ENCODE measurements around the gene COL4A2.
"Not testable (repeated sequence)": the region's sequence is repeated elsewhere in the genome, so short reads cannot be mapped to it uniquely, and the experiment has no call there.

Gene COL4A2

DNA sequence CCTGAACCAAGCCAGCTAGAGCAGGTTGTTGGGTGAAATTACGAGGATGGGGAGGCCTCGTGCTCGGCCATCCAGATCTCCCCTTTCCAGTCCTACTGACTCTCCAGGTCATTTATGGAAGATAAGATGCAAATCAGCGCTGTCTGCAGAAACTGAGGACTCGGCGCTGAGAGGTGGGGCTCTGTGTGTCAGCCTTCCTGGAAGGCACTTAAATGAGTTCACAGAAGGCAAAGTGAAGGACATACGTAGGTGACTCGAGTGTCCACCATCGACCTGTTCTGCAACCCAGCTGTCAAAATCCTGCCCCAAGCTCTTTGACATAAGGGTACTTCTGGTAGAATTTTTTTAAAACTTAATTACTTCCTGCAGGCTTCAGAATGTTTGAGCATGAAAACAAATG is 168.0 kb downstream of the COL4A2 start:
- DNase-seq (ENCODE audit: low read depth in 2 of 2) = no peak

DNA sequence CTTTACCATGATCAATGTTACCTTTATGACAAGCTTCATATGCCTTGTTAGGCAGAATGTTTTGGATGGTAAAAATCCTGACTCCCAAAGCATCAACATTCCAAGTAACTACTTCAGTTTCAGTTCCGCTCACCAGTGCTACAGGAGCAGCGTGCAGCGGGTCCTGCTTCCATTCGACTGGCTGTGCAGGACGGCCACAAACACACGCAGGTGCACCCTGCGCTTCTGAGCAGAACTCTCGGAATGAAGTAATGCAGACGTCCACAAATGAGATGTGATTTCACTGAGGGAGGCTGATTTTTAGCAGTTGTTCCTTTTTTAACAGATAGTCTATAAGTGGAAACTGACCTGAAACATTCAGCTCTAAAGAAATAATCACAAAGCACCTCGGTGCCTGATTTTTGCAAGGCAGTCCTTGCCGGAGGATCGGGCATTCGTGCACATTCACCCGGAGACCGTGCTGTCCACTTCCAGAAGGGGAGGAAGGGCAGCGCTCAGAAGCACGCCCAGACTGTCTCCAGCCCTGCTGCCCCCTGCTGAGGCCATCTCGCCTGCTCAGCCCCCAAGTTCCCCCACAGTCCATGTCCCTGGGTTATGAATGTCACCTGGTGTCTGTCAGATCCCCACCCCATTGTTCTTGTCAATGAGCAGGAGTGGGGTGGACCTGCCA is 168.6 kb downstream of the COL4A2 start:
- DNase-seq (ENCODE audit: low read depth in 2 of 2) = no peak

DNA sequence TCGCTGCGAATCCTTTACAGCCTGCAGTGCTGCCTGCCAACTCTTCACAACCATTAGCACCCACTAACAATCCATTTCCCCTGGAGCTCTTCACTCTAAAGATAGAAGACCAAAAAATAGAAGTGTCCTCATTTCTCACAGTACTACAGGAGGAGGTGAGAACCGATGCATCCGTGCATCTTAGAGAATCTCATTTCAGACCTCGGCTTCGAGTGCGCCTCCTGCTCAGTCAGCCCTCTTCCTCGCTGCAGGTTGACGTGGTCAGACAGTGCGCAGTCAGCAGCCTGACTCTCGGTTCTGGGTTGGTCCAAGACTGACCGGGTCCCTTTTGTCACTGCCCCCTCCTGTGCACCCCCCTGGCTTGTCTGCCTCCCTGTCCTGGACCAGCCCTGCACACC is 169.1 kb downstream of the COL4A2 start:
- DNase-seq (ENCODE audit: low read depth in 2 of 2) = no peak

DNA sequence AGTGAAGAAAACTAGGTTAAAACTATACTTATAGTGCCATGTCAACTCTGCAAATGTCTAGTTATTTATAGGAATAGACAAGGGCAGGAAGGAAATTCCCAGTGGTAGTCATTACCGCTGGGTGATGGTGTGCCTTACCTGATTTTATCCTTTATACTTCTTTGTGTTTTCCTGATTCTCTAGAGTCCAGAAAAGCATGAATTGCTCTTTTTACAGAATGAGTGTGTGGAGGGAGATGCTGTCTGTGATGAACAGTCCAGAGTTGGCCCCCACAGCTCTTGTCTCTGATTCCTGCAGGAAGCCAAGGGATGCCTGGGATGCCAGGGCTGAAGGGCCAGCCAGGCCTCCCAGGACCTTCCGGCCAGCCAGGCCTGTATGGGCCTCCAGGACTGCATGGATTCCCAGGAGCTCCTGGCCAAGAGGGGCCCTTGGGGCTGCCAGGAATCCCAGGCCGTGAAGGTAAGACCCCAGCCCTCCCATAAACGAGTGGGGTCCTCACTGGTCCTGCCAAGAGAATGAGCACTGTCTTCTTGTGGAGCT is 170.7 kb downstream of the COL4A2 start:
- DNase-seq (ENCODE audit: low read depth in 2 of 2) = no peak

DNA sequence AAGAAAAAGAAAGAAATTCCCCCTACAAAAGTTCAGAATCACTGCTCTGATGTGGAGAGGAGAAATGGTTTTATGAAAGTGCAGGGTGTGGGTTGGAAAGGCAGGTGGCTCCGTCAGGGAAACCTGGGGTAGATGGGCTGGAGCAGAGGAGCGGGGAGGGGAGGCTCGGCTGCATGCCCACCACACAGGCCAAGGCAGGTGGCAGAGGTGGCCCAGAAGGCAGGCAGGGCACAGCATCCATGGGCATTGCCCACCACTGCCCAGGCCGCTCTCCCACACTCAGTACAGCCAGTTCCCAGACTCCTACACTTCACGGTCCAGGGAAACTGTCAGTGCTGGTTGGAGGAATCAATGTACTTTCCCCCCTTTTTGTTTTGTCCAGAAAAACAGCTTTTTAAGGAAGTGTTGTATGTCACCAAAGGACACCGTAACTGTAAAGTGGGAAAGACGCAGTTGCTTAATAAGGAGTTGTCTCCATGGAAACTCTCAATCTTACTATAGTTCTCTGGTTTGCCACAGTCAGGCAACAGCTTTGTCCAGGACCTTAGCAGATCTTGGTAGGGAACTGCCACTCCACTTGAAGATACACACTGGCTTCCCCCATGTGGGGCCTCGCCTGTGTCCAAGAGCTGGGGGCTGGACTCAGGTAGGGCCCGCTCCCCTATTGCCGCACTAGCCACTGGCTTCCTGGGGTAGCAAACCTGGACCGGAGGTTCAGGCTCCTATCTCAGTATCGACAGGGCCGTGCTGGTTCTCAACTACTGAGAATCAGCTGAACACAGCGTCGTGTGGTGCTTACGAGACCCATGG is 171.5 kb downstream of the COL4A2 start:
- no peak for DNase-seq (ENCODE audit: low read depth in 2 of 2)

DNA sequence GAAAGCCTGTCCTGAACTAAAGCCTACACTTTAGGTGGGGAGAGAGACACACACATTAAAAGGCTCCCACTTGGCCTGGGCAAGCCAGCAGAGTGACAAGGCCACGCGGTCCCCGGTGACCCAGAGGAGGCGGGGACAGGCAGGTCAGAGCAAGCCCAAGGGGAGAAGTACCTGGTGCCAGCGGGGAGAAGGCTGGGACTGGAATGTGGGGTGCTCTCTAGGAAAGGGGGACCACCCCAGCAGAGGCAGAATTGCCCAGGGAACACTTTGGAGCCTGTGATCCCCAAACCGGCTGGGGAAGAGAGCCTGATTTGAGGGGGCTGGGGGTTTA is 172.1 kb downstream of the COL4A2 start:
- no peak for DNase-seq (ENCODE audit: low read depth in 2 of 2)

DNA sequence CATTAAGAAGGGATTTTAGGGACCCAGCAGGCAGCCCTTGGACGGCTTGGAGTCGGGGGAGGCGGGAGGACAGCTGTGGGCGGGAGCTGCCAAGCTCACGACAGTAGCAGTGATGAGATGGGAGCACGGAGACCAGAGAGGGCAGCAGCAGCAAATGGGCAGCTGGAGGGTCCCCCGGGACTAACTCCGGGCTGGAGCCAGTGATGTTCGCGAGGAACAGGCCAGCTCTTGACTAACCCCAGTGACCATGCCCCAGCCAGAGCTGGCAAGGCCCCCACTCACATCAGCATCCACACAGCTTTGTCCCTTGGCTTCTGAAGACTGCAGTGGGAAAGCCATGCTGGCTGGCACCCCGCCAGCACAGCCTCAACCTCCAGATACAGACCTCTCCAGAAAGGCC is 172.6 kb downstream of the COL4A2 start:
- DNase-seq (ENCODE audit: low read depth in 2 of 2) = no peak

DNA sequence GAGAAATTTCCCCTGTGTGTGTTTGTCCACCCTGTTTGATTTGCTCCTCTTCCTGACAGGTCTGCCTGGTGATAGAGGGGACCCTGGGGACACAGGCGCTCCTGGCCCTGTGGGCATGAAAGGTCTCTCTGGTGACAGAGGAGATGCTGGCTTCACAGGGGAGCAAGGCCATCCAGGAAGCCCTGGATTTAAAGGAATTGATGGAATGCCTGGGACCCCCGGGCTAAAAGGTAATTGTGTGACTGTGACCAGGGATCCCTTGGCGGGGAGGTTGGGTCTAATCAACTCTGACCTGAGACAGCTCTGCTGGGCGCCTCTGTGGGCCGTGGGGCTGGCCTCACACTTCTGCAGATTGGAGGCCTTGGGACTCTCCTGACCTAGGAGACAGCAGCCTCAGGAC is 173.1 kb downstream of the COL4A2 start:
- DNase-seq (ENCODE audit: low read depth in 2 of 2) = no peak

DNA sequence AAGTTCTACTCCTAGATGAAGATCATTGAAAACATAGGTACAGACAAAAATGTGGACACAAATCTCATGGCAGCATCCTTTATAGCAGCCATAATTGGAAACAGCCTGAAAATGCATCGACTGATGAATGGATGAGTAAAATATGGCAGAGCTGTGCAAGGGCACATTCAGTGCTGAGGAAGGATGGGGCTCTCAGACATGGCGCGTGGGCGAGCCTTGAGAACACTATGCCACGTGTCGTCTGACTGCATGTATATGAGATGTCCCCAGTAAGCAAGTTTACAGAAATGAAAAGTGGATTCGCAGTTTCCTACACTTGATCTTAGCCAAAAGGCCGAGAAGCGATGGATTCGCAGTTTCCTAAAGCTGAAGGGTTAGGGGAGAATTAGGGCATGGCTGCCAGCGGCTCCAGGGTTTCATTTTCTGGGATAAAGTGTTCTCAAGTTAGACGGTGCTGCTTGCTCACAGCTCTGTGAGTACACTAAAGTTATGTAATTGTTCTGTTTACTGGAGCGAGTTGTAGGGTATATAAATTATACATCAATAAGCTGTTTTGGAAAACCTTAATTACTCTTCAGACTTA is 176.4 kb downstream of the COL4A2 start:
- no peak for DNase-seq (ENCODE audit: low read depth in 2 of 2)

DNA sequence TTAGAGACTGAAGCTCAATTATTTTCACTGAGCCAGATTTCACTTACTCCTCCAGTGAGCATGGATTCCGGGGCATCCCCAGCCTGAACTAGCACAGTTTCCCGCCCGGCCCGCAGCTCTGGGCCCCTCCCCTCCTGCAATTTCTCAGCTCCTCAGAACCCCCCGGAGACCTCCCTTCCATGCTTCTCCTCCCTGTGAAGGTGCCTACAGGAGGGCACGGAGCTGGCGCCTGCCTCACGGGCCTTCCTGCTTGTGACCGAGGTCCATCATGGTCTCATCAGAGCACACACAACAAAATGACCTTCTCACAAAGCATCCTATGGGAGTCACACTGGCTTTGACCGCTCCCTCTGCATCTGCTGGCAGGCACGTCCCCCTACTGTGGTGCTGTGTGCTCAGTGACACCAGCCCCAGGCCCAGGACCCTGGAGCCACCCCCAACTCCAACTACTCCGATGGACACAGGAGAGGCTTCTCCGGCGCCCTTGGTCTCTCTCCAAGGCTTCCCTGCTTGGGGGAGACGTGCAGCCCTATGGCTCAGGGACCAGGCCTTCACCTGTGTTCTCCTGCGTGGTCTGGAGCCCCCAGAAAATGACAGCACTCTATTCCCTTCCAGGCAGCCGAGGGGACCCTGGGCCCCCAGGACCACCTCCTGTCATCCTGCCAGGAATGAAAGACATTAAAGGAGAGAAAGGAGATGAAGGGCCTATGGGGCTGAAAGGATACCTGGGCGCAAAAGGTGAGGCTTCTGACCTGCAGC is 177.4 kb downstream of the COL4A2 start:
- DNase-seq (ENCODE audit: low read depth in 2 of 2) = no peak

DNA sequence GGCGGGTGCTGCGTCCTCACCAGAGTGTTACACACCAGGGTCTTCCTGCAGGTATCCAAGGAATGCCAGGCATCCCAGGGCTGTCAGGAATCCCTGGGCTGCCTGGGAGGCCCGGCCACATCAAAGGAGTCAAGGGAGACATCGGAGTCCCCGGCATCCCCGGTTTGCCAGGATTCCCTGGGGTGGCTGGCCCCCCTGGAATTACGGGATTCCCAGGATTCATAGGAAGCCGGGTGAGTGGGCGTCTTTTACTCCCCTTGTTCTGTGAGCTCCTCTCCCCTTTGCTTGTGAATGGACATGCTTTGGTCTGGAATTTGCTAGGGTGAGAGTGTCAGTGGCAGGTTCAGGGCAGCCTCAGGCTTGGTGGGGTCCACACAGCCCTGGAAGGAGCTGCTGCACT is 178.5 kb downstream of the COL4A2 start:
- no peak for DNase-seq (ENCODE audit: low read depth in 2 of 2)

DNA sequence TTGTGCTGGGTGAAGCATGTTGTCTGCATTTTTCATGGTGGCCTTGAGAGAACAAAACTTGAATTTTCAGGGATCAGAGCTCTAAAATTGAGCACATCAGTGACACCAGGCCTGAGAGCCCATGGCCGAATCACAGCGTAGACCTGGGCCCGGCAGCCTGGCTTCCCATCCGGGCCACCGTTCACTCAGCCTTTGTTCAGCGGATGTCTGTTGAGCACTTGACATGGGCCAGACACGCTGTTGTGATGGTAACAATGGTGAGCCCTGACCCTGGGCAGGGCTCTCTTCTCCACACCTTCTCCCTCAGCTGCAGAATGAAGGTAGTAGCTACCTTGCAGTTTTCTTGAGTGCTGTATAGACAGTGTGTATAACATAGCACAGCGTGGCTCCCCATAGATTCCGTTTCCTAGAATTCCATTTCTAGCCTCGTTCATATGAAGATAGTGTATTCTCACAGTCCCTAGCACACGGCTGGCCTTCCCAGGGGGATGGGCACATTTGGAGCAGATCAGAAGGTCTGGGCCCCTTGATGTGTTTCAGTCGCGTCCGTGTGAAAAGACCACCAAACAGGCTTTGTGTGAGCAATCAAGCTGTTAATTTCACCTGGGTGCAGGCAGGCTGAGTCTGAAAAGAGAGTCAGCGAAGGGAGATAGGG is 179.1 kb downstream of the COL4A2 start:
- no peak for DNase-seq (ENCODE audit: low read depth in 2 of 2)

DNA sequence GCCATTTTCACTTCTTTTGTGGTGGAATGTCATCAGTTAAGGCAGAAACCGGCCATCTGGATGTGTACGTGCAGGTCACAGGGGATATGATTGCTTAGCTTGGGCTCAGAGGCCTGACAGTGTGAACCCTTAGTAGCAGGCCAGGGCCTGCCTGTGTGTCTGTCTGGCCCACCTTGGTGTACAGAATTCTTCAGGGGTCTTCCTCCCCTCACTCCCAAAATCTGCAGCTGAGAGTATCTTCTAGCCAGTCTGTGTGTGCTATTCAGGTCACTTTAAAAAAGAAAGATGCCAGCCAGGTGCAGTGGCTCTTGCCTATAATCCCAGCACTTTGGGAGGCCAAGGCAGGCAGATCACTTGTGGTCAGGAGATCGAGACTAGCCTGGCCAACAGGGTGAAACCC is 179.8 kb downstream of the COL4A2 start:
- not testable (repeated sequence) for DNase-seq (ENCODE audit: low read depth in 2 of 2)

DNA sequence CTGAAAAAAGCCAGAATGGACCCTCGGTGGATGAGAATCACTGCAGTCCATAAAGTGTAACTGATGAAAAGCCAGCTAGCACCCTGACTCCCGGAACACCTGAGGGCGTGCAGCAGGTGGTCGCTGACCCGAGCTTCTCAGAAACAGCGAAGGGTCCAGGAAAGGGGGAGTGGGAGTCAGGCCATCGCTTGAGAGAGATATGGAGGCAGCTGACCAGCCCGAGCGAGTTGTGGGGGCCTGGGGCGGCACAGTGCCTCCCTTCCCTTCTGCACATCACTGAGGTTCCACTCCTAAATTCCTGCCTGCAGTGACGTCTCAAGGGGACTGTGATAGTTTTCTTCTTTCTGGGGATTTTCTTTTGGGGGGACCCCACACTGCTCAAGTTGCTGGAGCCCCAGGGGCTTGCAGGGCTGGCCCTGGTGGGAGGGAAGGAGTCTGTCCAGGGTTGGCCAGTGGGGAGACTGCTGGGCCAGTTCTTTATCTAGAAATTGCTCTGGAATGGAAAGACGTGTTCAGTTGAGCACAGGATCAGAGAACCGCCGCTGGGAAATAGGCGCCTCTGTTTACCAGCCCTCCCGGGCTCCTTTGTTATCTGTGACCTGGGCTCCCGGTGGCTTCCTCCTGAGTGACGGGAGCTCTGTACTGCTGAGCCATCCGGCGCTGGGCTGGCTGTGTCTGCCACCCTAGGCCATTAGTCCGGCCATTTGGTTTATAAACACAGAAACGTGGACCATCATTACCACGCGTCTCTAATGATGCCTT is 183.1 kb downstream of the COL4A2 start:
- DNase-seq (ENCODE audit: low read depth in 2 of 2) = no peak

DNA sequence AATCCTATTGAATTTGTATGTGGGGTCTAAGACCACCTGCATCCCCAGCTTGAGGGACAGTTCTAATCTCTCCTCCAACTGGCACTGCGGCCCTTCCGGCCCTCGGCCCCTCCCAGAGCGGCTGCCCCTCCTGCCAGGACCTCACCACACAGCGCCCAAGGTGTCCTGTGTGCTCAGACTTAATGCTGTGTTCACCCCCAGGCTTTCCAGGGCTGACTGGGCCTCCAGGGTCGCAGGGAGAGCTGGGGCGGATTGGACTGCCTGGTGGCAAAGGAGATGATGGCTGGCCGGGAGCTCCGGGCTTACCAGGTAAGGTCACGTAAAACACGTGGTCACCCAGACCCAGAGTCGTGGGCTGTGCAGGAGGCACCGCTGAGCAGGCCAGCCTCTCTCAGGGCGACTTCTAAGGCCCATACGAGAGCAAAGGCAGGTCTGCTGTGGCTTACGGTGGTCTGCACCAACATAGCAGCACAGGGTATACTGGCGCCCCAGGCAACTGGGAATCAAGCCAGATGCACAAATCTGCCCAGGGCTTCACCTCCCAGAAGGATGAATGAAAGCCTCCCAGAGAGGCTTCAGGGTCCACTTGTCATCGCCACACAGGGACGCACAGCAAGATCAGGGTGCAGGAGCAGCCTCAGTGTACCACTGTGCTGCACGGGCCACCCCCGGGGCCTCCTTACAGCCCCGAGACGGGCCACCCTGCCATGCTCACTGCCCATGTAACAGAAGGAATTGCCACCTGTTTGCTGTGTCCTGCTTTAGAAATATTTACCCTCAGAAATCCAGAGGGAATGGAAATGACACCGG is 185.0 kb downstream of the COL4A2 start:
- no peak for DNase-seq (ENCODE audit: low read depth in 2 of 2)

DNA sequence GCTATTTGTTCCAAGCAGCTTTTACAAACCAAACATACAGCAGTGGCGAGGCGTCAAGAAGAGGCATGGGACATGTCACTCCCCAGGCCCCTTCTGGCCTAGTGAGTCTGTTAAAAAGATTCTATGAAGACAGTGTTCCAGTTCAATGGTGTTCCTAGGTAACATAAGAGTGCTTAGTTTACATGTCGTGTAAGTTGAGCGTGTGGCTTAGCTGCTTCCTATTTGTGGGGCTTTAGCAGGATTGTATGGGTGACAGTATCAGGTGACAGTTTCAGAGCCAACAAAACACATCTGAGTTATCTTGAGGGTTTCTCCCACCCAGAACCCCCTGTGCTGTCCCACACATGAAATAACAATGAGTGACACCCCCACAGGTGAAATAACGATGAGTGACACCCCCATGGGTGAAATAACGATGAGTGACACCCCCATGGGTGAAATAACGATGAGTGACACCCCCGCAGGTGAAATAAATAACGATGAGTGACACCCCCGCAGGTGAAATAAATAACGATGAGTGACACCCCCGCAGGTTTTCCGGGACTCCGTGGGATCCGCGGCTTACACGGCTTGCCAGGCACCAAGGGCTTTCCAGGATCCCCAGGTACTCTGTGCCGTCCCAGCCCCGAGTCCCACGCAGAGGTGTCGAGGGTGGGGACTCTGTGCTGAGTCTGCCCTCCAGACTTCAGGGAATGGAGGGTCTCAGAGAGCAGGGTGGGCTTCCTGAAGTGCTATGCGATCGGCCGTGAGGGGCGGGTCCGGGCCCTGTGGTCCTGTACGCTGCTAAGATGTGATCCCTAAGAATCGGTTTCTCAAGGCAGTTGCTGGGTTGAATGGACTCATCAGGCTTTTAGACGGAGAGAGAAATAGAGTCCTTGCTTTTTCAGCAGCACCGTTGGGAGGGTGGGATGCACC is 185.9 kb downstream of the COL4A2 start:
- no peak for DNase-seq (ENCODE audit: low read depth in 2 of 2)

DNA sequence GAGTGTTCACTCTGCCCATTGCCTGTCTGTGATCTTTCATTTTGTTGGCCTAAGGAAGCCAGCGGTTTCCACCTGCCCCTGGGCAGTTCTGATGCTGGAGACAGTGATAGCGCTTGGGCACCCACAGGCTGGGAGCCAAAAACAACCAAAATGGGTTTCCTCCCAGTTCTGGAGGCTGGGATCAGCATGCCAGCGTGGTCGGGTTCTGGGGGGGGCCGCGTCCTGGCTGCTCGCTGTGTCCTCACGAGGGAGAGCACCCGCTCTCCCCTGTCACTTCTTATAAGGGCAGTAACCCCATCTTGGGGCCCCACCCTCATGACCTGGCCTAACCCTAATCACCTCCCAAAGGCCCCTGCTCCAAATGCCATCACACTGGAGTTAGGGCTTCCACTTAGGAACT is 186.5 kb downstream of the COL4A2 start:
- DNase-seq (ENCODE audit: low read depth in 2 of 2) = no peak

DNA sequence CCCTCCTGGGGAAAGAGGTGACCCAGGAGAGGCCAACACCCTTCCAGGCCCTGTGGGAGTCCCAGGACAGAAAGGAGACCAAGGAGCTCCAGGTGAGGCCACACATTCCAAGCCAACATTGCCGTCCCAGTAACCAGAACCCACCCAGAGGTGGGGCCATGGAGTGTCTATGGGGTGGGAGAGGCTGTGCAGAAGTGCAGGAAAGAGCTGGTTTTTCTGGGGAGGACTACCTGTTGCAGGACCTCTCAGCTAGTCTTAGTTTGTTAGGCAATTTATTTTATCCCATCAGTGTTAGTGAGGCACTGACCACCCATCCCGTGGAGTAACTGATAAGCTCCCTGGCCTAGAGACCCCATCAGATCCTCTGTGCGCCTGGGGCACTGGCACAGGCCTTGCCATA is 188.3 kb downstream of the COL4A2 start:
- DNase-seq (ENCODE audit: low read depth in 2 of 2) = no peak

DNA sequence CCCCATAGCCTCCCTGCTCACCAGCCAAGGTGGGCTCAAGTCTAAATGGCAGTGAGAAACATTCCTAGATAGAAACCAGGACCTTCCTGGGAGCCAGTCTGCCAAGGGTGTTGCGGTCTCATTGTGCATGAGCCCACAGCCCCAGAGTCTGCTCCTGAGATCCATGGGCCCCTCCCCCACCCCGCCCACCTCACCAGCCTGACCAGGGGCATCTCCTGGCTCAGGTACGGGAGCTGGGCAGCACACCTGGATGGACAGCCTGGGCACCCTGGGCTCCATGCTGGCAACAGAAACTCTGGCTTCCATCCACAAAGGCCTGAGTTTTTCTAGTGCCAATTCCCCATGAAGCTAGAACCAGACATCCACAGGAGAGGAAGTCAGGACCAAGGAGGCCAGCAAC is 188.8 kb downstream of the COL4A2 start:
- no peak for DNase-seq (ENCODE audit: low read depth in 2 of 2)

Measured in stimulated activated CD4-positive, alpha-beta T cell treated with anti-CD3 and anti-CD28 coated beads, Interleukin-12 subunit alpha, Interleukin-12 subunit beta, amount 100 ng/mL, for 24 hours (primary cell).